GM19397 (cell line): ENCODE measurements around the gene ATXN7.

ENCODE experiments used
- ATAC-seq: cut with Tn5 transposase; IDR thresholded peaks from one replicate; pipeline ENCODE4 v1.9.1; 2021; ENCODE audit warnings: mild to moderate bottlenecking, moderate library complexity; ENCODE audit not compliant: unreplicated experiment

Gene ATXN7

GRCh38 chr3:63900459-63900858 lies 36.8 kb downstream of the ATXN7 start:
- no peak for ATAC-seq

GRCh38 chr3:63905731-63906620 lies 42.3 kb downstream of the ATXN7 start:
- ATAC-seq, result no peak

GRCh38 chr3:63908081-63908736 lies 44.5 kb downstream of the ATXN7 start:
- no peak for ATAC-seq

- no peak for ATAC-seq
Measured at GRCh38 chr3:63908776-63909175, 45.1 kb downstream of the ATXN7 start.

GRCh38 chr3:63909431-63909830 lies 45.8 kb downstream of the ATXN7 start:
- no peak for ATAC-seq

GRCh38 chr3:63910001-63910400 lies 46.3 kb downstream of the ATXN7 start:
- no peak for ATAC-seq

- no peak for ATAC-seq
Measured at GRCh38 chr3:63910891-63911290, 47.2 kb downstream of the ATXN7 start.

- no peak for ATAC-seq
Measured at GRCh38 chr3:63911509-63911872, 47.8 kb downstream of the ATXN7 start.

- ATAC-seq, result peak; percentile 79
Measured at GRCh38 chr3:63911873-63912767, 48.5 kb downstream of the ATXN7 start, which contains the start of gene SCAANT1. Gene SCAANT1 (minus strand): TSS chr3:63912383.

- peak; percentile 10 for ATAC-seq
Measured at GRCh38 chr3:63912768-63913588, 49.3 kb downstream of the ATXN7 start.

GRCh38 chr3:63914312-63914711 lies 50.6 kb downstream of the ATXN7 start:
- no peak for ATAC-seq

GRCh38 chr3:63918321-63918720 lies 54.7 kb downstream of the ATXN7 start:
- no peak for ATAC-seq

- ATAC-seq, result no peak
Measured at GRCh38 chr3:63920001-63920400, 56.3 kb downstream of the ATXN7 start.

- peak; percentile 74 for ATAC-seq
Measured at GRCh38 chr3:63921741-63922482, 58.2 kb downstream of the ATXN7 start.

- no peak for ATAC-seq
Measured at GRCh38 chr3:63922491-63923199, 59.0 kb downstream of the ATXN7 start.

- no peak for ATAC-seq
Measured at GRCh38 chr3:63926309-63926708, 62.6 kb downstream of the ATXN7 start.

- peak; percentile 79 for ATAC-seq
Measured at GRCh38 chr3:63927422-63928280, 64.0 kb downstream of the ATXN7 start.

- no peak for ATAC-seq
Measured at GRCh38 chr3:63931290-63931689, 67.6 kb downstream of the ATXN7 start.
